LHCN-M2 (cell line): ENCODE data around the gene SKAP1. TPM values are rescaled to one million over a fixed set of nuclear protein-coding genes. Genes with fewer than 3 reads are reported as not detected.
A peak's percentile ranks its signal among the peaks of the same experiment; 100 is the strongest.
"Not testable (repeated sequence)": the region's sequence is repeated elsewhere in the genome, so short reads cannot be mapped to it uniquely, and the experiment has no call there.

Source experiments
- DNase-seq: peaks from one replicate; pipeline ENCODE4 v3.0.0-alpha.2; 2012; ENCODE audit warnings: low read depth
- total RNA-seq: library from RNA; depleted of rRNA; stranded (reverse); fragments of >200 nt; gene quantifications from 2 replicates; pipeline ENCODE4 v1.2.3, GENCODE V29; 2014

SKAP1 gene
- total RNA-seq, 1 experiment from 2014 or later, result 0.17 TPM

GRCh38 chr17:48290378-48290777 lies 139.6 kb downstream of the SKAP1 start:
- no peak for DNase-seq

- not testable (repeated sequence) for DNase-seq
These were observed 143.1 kb downstream of the SKAP1 start for GRCh38 chr17:48286917-48287316.

GRCh38 chr17:48285614-48286013 lies 144.4 kb downstream of the SKAP1 start:
- DNase-seq, result no peak

DNA sequence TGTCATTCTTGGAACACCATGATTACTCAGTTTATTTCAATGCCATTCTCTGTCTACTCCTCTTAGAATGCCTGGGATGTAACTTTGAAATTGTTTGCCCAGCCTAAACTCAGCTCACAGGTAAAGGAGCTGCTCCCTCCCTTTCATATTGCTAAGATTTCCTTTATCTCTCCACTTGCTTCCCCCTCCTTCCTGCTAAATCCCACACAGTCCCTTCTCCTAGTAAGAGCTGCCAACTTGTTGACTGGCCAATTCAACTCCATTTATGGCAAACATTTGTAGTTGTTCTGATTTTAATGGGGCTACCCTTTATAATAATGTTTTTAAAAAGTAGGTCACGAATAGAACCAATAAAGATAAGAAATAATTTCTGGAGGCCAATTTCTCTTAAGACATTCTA lies 146.1 kb downstream of the SKAP1 start:
- DNase-seq, result no peak

DNA sequence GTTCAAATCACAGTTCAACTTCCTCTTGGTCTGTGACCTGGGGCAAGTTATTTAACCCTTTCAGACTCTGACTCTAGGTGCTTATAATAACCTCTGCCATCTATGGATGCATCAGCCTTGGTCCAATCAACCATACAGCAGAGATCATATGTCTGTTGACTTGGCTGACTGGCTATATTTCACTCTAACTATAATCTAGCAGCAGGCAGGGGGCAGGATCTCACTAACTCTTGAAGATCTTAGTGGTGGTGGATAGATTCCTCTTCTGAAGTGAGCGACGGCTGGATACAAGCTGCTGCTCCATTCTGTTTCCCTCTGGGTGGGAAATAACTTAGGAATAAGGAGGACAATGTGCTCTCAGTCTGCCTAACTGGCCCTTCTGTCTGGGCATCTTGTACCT lies 146.6 kb downstream of the SKAP1 start:
- DNase-seq, result no peak

DNA sequence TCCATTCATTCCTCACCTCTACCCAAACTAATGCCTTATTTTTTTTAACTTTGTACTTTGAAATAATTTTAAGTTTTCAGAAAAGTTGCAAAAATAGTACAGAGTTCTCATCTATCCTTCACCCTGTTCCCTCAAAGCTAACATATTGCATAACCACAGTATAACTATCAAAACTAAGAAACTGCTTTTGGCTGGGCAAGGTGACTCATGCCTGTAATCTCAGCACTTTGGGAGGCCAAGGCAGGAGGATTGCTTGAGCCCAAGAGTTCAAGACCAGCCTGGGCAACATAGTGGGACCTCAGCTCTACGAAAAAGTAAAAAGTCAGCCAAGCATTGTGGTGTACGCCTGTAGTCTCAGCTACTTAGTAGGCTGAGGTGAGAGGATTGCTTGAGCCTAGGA lies 147.7 kb downstream of the SKAP1 start:
- DNase-seq, result no peak

- DNase-seq, result no peak
These were observed 151.1 kb downstream of the SKAP1 start for GRCh38 chr17:48278760-48279491.

DNA sequence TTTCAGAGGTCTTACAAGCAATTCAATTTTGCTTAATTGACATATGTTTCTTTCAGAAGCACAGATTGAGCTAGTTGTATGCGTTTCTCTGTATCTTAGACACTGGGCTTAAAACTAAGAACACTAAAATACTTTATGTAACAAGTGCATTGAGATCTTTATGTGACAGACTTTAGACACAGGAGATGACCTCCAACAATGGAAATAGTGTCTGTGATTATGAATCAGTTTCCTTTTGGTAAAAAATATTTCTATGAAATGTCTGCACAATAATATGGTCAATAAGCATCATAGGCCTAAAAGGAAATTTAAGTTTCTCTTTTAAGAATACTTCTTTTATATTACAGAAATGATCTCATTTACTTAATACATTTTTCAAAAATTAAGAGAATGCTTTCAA lies 153.2 kb downstream of the SKAP1 start:
- DNase-seq, result no peak

GRCh38 chr17:48270899-48271298 lies 159.1 kb downstream of the SKAP1 start:
- DNase-seq, result no peak

GRCh38 chr17:48269209-48269608 lies 160.8 kb downstream of the SKAP1 start:
- no peak for DNase-seq

- DNase-seq, result no peak
These were observed 166.3 kb downstream of the SKAP1 start for GRCh38 chr17:48263731-48264035.

GRCh38 chr17:48262982-48263730 lies 166.9 kb downstream of the SKAP1 start:
- peak; percentile 37 for DNase-seq

DNA sequence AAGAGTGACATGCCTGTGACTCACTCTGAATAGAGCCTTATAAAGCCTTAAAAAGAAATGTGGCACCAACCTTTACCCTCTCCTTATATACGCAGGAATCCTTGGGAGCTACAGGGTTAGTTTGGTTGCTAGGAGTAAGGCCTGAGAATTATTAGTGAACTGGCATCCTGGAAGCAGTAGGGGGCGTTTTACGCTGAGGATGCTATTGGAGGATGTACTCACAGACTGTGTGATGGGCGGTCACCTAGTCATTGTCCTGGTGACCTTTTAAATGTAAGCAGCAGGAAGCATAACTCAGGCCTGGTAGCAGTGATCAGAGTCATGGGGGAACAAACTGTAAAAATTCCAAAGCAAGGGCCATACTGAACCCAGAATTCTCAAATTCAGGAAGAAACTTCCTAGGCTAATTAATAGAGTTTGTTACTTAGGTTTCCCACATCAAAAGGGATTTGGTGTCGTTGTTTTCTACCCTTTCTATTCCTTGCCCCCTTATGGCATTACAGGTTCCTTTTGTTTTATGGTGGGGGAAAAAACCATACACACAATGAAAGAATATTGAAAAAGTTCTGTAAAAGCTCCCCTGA lies 168.6 kb downstream of the SKAP1 start:
- peak; percentile 72 for DNase-seq

DNA sequence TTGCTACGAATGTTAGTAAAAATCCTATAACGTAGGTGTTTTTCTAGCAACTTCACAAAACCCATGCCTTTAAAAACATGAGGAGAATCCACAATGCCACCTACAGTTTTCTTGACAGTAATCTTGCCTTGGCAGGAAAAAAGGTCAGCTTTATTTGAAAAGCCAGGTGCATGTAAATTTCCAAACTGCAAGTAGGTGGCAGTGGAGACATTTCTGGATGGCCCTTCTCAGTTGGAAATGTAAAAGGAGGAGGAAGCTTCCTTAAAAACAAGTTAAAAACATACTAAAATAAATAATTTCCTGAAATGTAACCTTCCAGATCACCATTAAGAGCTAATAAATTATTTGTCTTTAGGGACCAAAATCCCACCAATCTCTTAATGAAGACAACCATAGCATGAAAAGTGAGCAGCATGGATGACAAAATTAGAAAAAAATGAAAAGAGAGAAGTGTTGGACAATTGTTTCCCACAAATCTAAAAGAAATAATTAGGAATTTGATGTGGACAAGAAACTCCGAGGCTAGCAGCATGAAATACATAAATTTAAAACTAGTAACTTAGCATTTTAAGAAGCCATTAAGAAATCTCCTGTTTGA lies 170.2 kb downstream of the SKAP1 start:
- DNase-seq, result peak; percentile 72

GRCh38 chr17:48258331-48258730 lies 171.7 kb downstream of the SKAP1 start:
- DNase-seq, result no peak

- no peak for DNase-seq
These were observed 174.3 kb downstream of the SKAP1 start for GRCh38 chr17:48255759-48256158.

- peak; percentile 51 for DNase-seq
These were observed 175.1 kb downstream of the SKAP1 start for GRCh38 chr17:48254896-48255295.

DNA sequence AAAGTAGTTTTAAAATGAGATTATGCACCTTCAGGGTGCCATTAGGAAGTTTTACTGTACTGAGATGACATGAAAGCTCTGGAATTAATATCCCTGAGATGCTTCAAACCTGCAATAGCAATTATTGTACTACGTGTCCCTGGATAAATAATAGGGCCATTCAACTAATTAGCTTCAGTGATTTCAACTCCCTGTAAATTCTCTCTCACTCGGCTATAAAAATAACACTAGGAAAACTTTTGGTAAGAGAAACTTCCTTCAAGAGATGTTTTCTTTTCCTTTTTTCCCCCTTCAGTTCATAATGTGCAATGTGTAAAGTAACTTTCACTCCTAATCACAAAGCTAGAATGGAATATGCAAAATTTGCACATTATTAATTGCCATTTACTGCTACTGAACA lies 176.0 kb downstream of the SKAP1 start:
- no peak for DNase-seq

DNA sequence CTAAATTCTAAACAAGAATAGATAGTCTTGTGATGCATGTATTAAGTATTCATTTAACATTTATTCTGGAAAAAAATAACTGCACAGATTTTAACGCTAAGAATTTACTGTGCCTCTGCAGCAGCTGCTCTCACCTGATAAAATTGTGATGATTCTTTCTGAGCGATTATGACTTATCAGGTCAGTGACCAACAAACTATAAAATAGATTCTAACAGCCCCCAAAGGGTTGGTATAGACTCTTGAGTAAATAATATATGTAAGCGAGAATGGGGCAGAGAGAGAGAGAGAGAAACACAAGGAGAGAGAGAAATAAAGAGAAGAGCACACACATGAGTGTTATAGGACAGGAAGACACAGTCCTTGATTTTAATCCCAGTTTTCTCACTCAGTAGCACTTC lies 178.1 kb downstream of the SKAP1 start:
- no peak for DNase-seq

- DNase-seq, result no peak
These were observed 179.1 kb downstream of the SKAP1 start for GRCh38 chr17:48250949-48251348.

DNA sequence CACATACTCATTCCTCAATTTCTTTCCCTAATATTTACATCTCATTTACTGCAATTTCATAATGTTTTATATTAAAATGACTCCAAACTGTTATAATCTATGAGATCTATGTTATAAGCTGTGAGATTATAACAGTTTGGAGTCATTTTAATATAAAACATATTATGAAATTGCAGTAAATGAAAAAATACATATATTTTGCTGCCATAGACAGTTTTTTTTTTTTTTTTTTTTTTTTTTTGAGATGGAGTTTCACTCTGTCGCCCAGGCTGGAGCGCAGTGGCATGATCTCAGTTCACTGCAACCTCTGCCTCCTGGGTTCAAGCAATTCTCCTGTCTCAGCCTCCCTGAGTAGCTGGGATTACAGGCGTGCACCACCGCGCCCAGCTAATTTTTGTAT lies 180.0 kb downstream of the SKAP1 start:
- DNase-seq, result not testable (repeated sequence)

DNA sequence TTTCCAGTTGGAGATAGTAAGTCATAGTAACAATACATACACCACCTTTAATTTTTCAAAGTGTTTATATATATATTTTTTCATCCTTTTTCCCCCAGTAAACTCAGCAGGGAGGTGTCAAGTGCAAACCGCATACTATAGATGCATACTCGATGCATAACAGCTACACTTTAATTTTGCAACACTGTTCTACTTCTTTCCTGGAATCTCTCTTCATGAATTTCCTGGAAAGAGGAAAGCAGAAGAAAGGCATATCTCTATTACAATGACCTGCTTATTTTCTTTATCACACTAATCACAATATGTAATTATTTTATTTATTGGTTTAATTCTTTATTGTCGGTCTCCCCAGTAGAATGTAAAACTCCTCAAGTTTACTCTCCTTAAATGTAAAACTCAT lies 182.4 kb downstream of the SKAP1 start:
- DNase-seq, result no peak

- DNase-seq, result no peak
These were observed 183.0 kb downstream of the SKAP1 start for GRCh38 chr17:48247038-48247437.
